T-helper 1 cell treated with Interleukin-12 subunit alpha and Interleukin-12 subunit beta and Interleukin-4 antibody, amounts not matched to agents 30 ng/mL and 1 ng/mL, for 36 hours (primary cell): ENCODE results near the gene ACTR1A. TPM values are rescaled to one million over a fixed set of nuclear protein-coding genes. Genes with fewer than 3 reads are reported as not detected.
"Not testable (repeated sequence)": the region's sequence is repeated elsewhere in the genome, so short reads cannot be mapped to it uniquely, and the experiment has no call there.

Experiments used
- intact Hi-C: fragments of 100-400 bp; cut with micrococcal nuclease; formaldehyde crosslinking; loops from one replicate; pipeline ENCODE4 v1.15.1; 2024
- total RNA-seq: library from RNA; stranded (reverse); gene quantifications from 2 replicates; pipeline ENCODE4 v1.2.3, GENCODE V29; 2022

The ACTR1A gene
- total RNA-seq, 1 donor from 2014 or later: 74.9 TPM

GRCh38 chr10:102455893-102456471 lies 46.5 kb downstream of the ACTR1A start:
- intact Hi-C loops: no loop called here

GRCh38 chr10:102454662-102455487 lies 47.6 kb downstream of the ACTR1A start:
- intact Hi-C loops: not testable (repeated sequence)

- intact Hi-C loops: loop anchor here (1.0 kb wide), 1 partner anchor 26 kb away; no protein-coding TSS in a partner anchor
Observed at GRCh38 chr10:102453502-102453901, 49.0 kb downstream of the ACTR1A start.

GRCh38 chr10:102452672-102453340 lies 49.7 kb downstream of the ACTR1A start:
- intact Hi-C loops: loop anchor here (1.0 kb wide), 1 partner anchor 26 kb away; no protein-coding TSS in a partner anchor

- intact Hi-C loops: no loop called here
Observed at GRCh38 chr10:102451105-102451969, 51.2 kb downstream of the ACTR1A start, which contains the start of gene C10orf95. C10orf95 (minus strand) TSS chr10:102451543; CDS start chr10:102451093, 450 bp downstream.

GRCh38 chr10:102450374-102451104 lies 52.0 kb downstream of the ACTR1A start:
- intact Hi-C loops: loop anchor here (1.0 kb wide), 2 partner anchors 29 to 298 kb away; partner anchors contain the start of gene NOLC1

GRCh38 chr10:102450124-102450373 lies 52.5 kb downstream of the ACTR1A start:
- intact Hi-C loops: loop anchor here (1.0 kb wide), 2 partner anchors 29 to 298 kb away; partner anchors contain the start of gene NOLC1

GRCh38 chr10:102449321-102450123 lies 53.0 kb downstream of the ACTR1A start:
- intact Hi-C loops: loop anchor here (1.0 to 5.0 kb wide), 10 partner anchors 12 to 617 kb away; partner anchors contain the start of genes ACTR1A, CUEDC2, GBF1 and NFKB2

- intact Hi-C loops: loop anchor here (5.0 kb wide), 1 partner anchor 613 kb away; no protein-coding TSS in a partner anchor
Observed at GRCh38 chr10:102444851-102445250, 57.7 kb downstream of the ACTR1A start.

GRCh38 chr10:102438374-102438773 lies 64.1 kb downstream of the ACTR1A start:
- intact Hi-C loops: loop anchor here (10.0 kb wide), 1 partner anchor 206 kb away; the partner anchor contains the start of gene TRIM8

GRCh38 chr10:102437515-102437914 lies 65.0 kb downstream of the ACTR1A start:
- intact Hi-C loops: loop anchor here (10.0 kb wide), 1 partner anchor 207 kb away; the partner anchor contains the start of gene TRIM8

- intact Hi-C loops: loop anchor here (10.0 kb wide), 1 partner anchor 208 kb away; the partner anchor contains the start of gene TRIM8
Observed at GRCh38 chr10:102436312-102436711, 66.2 kb downstream of the ACTR1A start.

- intact Hi-C loops: loop anchor here (10.0 kb wide), 1 partner anchor 209 kb away; the partner anchor contains the start of gene TRIM8
Observed at GRCh38 chr10:102435529-102436233, 66.8 kb downstream of the ACTR1A start.

GRCh38 chr10:102435133-102435497 lies 67.4 kb downstream of the ACTR1A start:
- intact Hi-C loops: loop anchor here (10.0 kb wide), 1 partner anchor 210 kb away; the partner anchor contains the start of gene TRIM8

GRCh38 chr10:102434394-102435132 lies 67.9 kb downstream of the ACTR1A start:
- intact Hi-C loops: loop anchor here (5.0 to 10.0 kb wide), 4 partner anchors 210 to 758 kb away; partner anchors contain the start of genes ARL3, NT5C2, SFXN2 and TRIM8

GRCh38 chr10:102433619-102434046 lies 68.9 kb downstream of the ACTR1A start:
- intact Hi-C loops: loop anchor here (5.0 to 10.0 kb wide), 4 partner anchors 211 to 759 kb away; partner anchors contain the start of genes ARL3, NT5C2, SFXN2 and TRIM8
